Raji (cell line): Measurements from ENCODE around the gene YWHAE.

Experiments
- POLR2A ChIP-seq: IDR thresholded peaks from 2 replicates; pipeline ENCODE4 v1.6.1; 2011; ENCODE audit warnings: low read depth, low read length, control low read depth; ENCODE audit not compliant: insufficient read depth

YWHAE gene

GRCh38 chr17:1377334-1377733 is 22.7 kb downstream of the YWHAE start:
- no peak for TF ChIP-seq POLR2A

- TF ChIP-seq POLR2A: no peak
Observed at GRCh38 chr17:1376061-1376460, 24.0 kb downstream of the YWHAE start.

- no peak for TF ChIP-seq POLR2A
Observed at GRCh38 chr17:1375615-1376014, 24.4 kb downstream of the YWHAE start.

- TF ChIP-seq POLR2A: no peak
Observed at GRCh38 chr17:1374431-1375177, 25.4 kb downstream of the YWHAE start.

GRCh38 chr17:1373707-1374237 is 26.2 kb downstream of the YWHAE start:
- no peak for TF ChIP-seq POLR2A

- TF ChIP-seq POLR2A: no peak
Observed at GRCh38 chr17:1372618-1373017, 27.4 kb downstream of the YWHAE start.

GRCh38 chr17:1371893-1372590 is 28.0 kb downstream of the YWHAE start:
- no peak for TF ChIP-seq POLR2A

- no peak for TF ChIP-seq POLR2A
Observed at GRCh38 chr17:1368588-1368987, 31.4 kb downstream of the YWHAE start.

- no peak for TF ChIP-seq POLR2A
Observed at GRCh38 chr17:1367351-1367745, 32.7 kb downstream of the YWHAE start.

GRCh38 chr17:1366234-1366633 is 33.8 kb downstream of the YWHAE start:
- TF ChIP-seq POLR2A: no peak

GRCh38 chr17:1365445-1366039 is 34.5 kb downstream of the YWHAE start:
- no peak for TF ChIP-seq POLR2A

GRCh38 chr17:1362964-1363363 is 37.1 kb downstream of the YWHAE start:
- TF ChIP-seq POLR2A: no peak

GRCh38 chr17:1362065-1362848 is 37.8 kb downstream of the YWHAE start:
- no peak for TF ChIP-seq POLR2A

GRCh38 chr17:1360975-1361374 is 39.0 kb downstream of the YWHAE start:
- TF ChIP-seq POLR2A: no peak

GRCh38 chr17:1354030-1354429 is 46.0 kb downstream of the YWHAE start:
- TF ChIP-seq POLR2A: no peak
